Right lung (tissue), 5 donors: ENCODE results near the gene CNN1. TPM values are rescaled to one million over a fixed set of nuclear protein-coding genes. Genes with fewer than 3 reads are reported as not detected.
"Not testable (repeated sequence)": the region's sequence is repeated elsewhere in the genome, so short reads cannot be mapped to it uniquely, and the experiment has no call there.

Source experiments
- DNase-seq, 2 donors: peaks; one replicate each; pipeline ENCODE4 v3.0.0-alpha.2; 2013
- polyA plus RNA-seq, 5 donors: library from polyadenylated mRNA; unstranded; fragments of 120-200 nt; gene quantifications; one replicate each; pipeline versions ENCODE4 v1.2.1 to v1.2.3, GENCODE V29; 2013; ENCODE audit warnings: inconsistent platforms in 1 of 5, low replicate concordance in 1 of 5; ENCODE audit not compliant: insufficient read length in 5 of 5, insufficient read depth in 1 of 5

CNN1 gene
- polyA plus RNA-seq, 5 donors = 4.2 to 21.1 (median 9.8) TPM

DNA sequence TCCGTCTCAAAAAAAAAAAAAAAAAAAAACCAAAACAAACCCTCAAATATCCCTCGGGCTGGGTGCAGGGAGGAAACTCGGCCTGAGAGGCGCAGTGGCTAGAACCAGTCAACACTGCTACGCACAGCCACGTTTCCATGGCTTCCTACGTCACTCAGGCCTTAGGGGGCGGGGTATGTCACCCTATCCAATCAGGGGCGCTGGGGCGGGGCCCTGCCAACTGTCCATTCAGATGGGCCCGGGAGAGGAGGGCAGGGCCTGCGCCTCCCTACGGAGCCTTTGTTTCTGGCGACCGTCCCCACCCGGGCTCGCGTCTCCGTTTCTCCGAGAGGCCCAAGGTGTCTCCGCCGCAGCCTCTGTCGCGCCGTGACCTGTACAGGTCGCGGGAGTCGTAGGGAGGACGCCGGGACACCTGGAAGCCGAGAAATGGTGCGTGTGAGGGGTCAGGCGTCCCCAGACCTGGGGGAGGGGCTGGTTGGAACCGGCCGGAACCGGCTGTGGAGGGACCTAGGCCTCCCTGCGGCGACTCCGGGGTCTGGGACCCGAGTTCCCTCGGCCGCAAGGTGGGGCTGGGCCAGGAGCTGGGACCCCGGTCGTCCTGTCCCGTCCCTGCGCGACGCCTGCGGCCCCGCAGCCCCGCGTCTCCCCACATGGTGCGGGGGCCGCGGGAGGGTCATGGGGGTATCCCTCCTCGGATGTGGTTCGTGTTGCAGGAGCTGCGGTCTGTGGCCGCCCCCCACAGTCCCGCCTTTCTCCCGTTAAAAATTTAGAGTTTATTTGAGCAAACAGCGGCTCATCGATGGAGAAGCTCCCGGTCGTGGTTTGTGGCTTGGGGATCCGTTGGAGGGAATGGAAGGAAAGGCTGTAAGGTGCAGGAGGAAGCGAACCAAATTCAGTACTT is 58.8 kb downstream of the CNN1 start, which contains the start of gene ZNF627:
Gene ZNF627 (plus strand): TSS at position 282 of the 901 bp plus-strand sequence. CDS start 145 bp downstream, at position 427.
- DNase-seq = peak; percentile 97 to 98

DNA sequence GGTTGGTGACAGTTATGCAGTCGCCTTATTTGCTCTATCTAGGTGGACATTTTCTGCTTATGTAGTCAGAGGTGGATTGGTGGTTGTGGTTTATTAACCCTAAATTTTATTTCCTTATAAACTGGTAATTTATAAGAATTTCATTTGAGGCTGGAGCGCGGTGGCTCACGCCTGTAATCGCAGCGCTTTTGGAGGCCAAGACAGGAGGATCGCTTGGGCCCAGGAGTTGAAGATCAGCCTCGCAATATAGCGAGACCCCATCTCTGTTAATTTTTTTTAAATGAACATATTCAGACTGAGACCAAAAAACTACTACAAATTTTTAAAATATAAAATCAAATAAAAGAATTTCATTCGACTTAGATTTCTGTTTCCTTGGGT is 59.4 kb downstream of the CNN1 start:
- DNase-seq = no peak

DNA sequence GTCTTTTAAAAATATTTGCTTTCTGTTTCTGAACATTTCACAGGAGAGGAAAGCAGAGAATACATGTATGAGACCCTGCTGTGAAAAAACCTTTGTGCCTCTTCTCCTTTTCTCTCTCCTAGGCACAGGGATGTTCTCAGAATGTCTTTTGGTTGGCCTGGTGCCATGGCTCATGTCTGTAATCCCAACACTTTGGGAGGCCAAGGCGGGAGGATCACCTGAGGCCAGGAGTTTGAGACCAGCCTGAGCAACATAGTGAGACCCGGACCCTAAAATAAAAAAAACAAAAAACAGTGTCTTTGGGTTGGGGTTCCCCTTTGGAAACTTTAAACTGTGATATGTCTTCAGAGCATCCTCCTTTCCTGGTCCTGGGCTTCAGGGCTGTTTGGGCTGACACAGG is 60.1 kb downstream of the CNN1 start:
- DNase-seq = no peak

DNA sequence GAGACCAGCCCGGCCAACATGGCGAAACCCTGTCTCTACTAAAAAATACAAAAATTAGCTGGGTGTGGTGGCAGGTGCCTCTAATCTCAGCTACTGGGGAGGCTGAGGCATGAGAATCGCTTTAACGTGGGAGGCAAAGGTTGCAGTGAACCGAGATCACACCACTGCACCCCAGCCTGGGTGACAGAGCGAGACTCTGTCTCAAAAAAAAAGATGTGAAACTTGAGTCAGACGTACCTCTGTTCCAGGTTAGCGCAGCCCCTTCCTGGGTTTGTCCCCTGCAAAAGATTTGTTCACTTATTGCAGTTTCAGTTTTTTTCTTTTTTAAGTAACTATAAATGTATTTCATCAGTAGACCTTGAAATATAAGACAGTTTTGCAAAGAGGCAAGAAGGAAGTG is 61.1 kb downstream of the CNN1 start:
- DNase-seq = not testable (repeated sequence)

Other genes with a start within 250 kb of the CNN1 start
- under 1 TPM in 1 of 5 donors, not detected in 4; 0.17 TPM for gene TSPAN16, start 242.7 kb upstream of the CNN1 start, polyA plus RNA-seq
- 10 to 100 TPM; 13.6 to 22.3 (median 16.6) TPM for gene RAB3D, start 199.2 kb upstream of the CNN1 start, polyA plus RNA-seq
- 10 to 100 TPM; 66.0 to 99.0 (median 79.6) TPM for gene TMEM205, start 192.6 kb upstream of the CNN1 start, polyA plus RNA-seq
- 10 to 100 TPM; 34.9 to 52.9 (median 45.6) TPM for gene CCDC159, start 192.3 kb upstream of the CNN1 start, polyA plus RNA-seq
- 10 to 100 TPM; 16.2 to 32.3 (median 22.1) TPM for gene PLPPR2, start 183.4 kb upstream of the CNN1 start, polyA plus RNA-seq
- gene SWSAP1, start 164.2 kb upstream of the CNN1 start, polyA plus RNA-seq = 1 to 10 TPM; 2.0 to 3.5 (median 2.2) TPM
- gene EPOR, start 154.5 kb upstream of the CNN1 start, polyA plus RNA-seq = 10 to 100 TPM; 22.1 to 32.5 (median 27.2) TPM
- gene RGL3, start 119.5 kb upstream of the CNN1 start, polyA plus RNA-seq = 10 to 100 TPM; 39.4 to 57.9 (median 50.5) TPM
- gene ODAD3, start 103.7 kb upstream of the CNN1 start, polyA plus RNA-seq = 1 to 10 TPM in 4 of 5 donors, under 1 TPM in 1; 0.59 to 2.5 (median 2.4) TPM
- 100 to 1,000 TPM; 223 to 345 (median 265) TPM for gene PRKCSH, start 103.2 kb upstream of the CNN1 start, polyA plus RNA-seq
- gene ELAVL3, start 57.8 kb upstream of the CNN1 start, polyA plus RNA-seq = under 1 TPM in 4 of 5 donors, not detected in 1; 0.05 to 0.19 (median 0.11) TPM
- 1 to 10 TPM; 7.4 to 9.6 (median 8.5) TPM for gene ZNF653, start 33.0 kb upstream of the CNN1 start, polyA plus RNA-seq
- 10 to 100 TPM; 26.9 to 44.8 (median 32.0) TPM for gene ECSIT, start 9.7 kb upstream of the CNN1 start, polyA plus RNA-seq
- 10 to 100 TPM; 38.5 to 60.3 (median 39.3) TPM for gene ELOF1, start 20.4 kb downstream of the CNN1 start, polyA plus RNA-seq
- gene ACP5, start 38.8 kb downstream of the CNN1 start, polyA plus RNA-seq = 1 to 10 TPM; 2.6 to 4.4 (median 3.5) TPM
- gene ZNF627, start 58.6 kb downstream of the CNN1 start, polyA plus RNA-seq = 10 to 100 TPM; 29.8 to 43.8 (median 37.0) TPM
- 10 to 100 TPM in 2 of 5 donors, 1 to 10 TPM in 3; 7.0 to 11.0 (median 9.0) TPM for gene ZNF823, start 200.1 kb downstream of the CNN1 start, polyA plus RNA-seq
- gene ZNF441, start 228.1 kb downstream of the CNN1 start, polyA plus RNA-seq = 10 to 100 TPM in 4 of 5 donors, 1 to 10 TPM in 1; 8.1 to 16.3 (median 12.3) TPM